Measurements from ENCODE around the gene HOXD11.

DNA sequence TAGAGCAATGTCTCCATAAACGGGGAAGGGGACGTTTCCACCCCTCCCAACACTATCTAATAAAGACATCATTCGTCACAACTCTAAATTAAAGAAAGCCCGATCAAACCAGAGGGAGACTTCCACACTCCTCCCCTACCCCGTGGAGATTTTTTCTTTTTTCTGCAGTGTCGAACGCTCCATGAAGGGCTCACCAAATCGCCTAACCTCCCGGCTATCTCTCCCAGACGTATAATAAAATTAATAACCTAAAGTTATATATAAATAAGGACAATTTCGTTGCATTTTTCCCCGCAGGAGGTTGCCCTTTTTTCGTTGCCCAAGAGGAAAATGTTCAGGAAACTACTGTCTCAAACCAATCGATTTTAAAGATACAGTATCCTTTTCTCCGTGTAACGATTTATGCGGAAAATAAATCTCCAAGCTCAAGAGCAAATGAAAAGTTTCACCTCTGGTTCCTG, 25.7 kb upstream of the HOXD11 start:
- TF ChIP-seq CTCF (IDR thresholded peaks at IDR 0.05; ENCODE audit: low read depth, low read length, poor library complexity, severe bottlenecking) (no peak), EZH2phosphoT487 (IDR thresholded peaks at IDR 0.05; ENCODE audit: borderline replicate concordance, low read length) (no peak)

Measured in DOHH2 (cell line).